Testis (tissue), 3 donors: ENCODE data around the gene HOXA5. TPM values are rescaled to one million over a fixed set of nuclear protein-coding genes. Genes with fewer than 3 reads are reported as not detected.

Experiments
- DNase-seq: peaks from one replicate; pipeline ENCODE4 v3.0.0-alpha.2; 2019
- H3K27ac ChIP-seq, 2 donors: fragments of 200-600 bp; sonication (generic); one replicate each; pipeline ENCODE4 v1.5.1; 2019
- H3K27me3 ChIP-seq: fragments of 200-600 bp; sonication (generic); one replicate; pipeline ENCODE4 v1.5.1; 2019
- H3K36me3 ChIP-seq: fragments of 200-600 bp; sonication (generic); one replicate; pipeline ENCODE4 v1.5.1; 2017; ENCODE audit warnings: low read depth; ENCODE audit errors: missing control alignments
- H3K4me1 ChIP-seq: fragments of 200-600 bp; sonication (generic); one replicate; pipeline ENCODE4 v1.5.1; 2019
- H3K4me3 ChIP-seq, 2 donors: fragments of 200-600 bp; sonication (generic); one replicate each; pipeline ENCODE4 v1.5.1; 2017 to 2019
- H3K9me3 ChIP-seq: fragments of 200-600 bp; sonication (generic); one replicate; pipeline ENCODE4 v1.5.1; 2017
- POLR2A ChIP-seq: fragments of 450-650 bp; IDR thresholded peaks from one replicate; pipeline ENCODE4 v1.6.1; 2017; ENCODE audit warnings: antibody characterized with exemption, mild to moderate bottlenecking, moderate library complexity
- WGBS, 2 donors: methylation state at CpG; one replicate each; pipeline ENCODE4 v1.1.5; 2018; 5-methylcytosine and 5-hydroxymethylcytosine counted together
- intact Hi-C: fragments of 100-400 bp; cut with DNase I; formaldehyde crosslinking; loops from one replicate; pipeline ENCODE4 v1.15.1; 2023; ENCODE audit warnings: low total_unique reads
- polyA plus RNA-seq: library from polyadenylated mRNA; stranded (reverse); fragments of 350-450 nt; fragmentation: Illumina TruSeq; extraction: RNeasy Lipid Tissue Mini Kit (QIAGEN cat#74804); gene quantifications from one replicate; pipeline ENCODE4 v1.2.3, GENCODE V29; 2014; ENCODE audit warnings: low read depth, low replicate concordance; ENCODE audit not compliant: insufficient read depth
- total RNA-seq, 2 donors: library from RNA; depleted of rRNA; stranded (reverse); fragments of >200 nt; gene quantifications; one replicate each; pipeline ENCODE4 v1.2.3, GENCODE V29; 2016
- TF ChIP-seq, protein P1 (sequence below), 3 experiments: fragments of 450-650 bp in 2 of 3; fragments of 200-600 bp in 1 of 3; sonication (generic) in 1 of 3; IDR thresholded peaks; one replicate each; pipeline ENCODE4 v1.5.1; 2016 to 2019; ENCODE audit warnings: antibody characterized with exemption in 3 of 3, mild to moderate bottlenecking in 2 of 3, moderate library complexity in 1 of 3

Gene HOXA5
- total and polyA plus RNA-seq, 3 donors from 2014 or later = 0.63 to 7.6 TPM; not detected in 1

DNA sequence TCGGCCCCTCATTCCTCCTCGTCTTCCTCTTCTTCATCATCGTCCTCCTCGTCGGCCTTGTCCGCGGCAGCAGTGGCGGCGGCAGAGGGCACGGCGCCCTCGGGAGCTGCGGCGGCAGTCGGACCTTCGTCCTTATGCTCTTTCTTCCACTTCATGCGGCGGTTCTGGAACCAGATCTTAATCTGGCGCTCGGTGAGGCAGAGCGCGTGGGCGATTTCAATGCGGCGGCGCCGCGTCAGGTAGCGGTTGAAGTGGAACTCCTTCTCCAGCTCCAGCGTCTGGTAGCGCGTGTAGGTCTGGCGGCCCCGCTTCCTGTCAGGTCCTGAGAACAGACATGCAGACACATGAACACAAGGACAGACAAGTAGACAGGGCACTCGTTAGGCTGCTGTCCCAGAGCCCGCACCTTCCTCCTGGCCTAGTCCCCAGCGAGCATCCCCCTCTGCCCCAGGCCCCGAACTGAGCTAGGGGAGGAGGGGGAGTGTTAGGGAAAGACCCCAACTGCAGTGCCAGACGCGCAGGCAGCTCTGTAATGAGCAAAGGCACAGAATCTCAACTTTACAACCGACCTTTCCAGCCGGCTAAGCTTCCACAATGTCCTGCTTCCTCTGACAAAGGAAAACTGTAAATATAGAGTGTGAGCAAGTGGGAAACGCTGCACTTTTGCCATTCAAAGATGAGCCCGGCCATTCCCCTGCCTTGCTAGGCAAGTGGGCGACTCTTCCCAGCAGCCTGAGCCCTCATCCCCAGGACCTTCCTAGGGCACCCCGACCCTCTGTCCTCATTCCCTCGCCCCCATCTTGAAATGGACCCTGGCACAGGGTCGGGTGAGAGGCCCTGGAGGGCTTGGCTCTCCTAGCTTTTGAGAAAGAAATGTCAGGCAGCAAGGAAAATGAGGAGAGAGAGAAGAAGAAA, 11.7 kb upstream of the HOXA5 start:
- no peaks in the 10 kb centered on the region for H3K9me3 ChIP-seq
- peaks cover 14% of the 10 kb centered on the region for H3K27me3 ChIP-seq
- no peak overlapping the region for H3K27ac ChIP-seq
- intact Hi-C loops = no loop called here
- H3K4me1 ChIP-seq = peaks cover 7% of the 10 kb centered on the region
- DNase-seq = peak; percentile 10
- H3K36me3 ChIP-seq = no peaks in the 10 kb centered on the region
- TF ChIP-seq, protein P1, sequence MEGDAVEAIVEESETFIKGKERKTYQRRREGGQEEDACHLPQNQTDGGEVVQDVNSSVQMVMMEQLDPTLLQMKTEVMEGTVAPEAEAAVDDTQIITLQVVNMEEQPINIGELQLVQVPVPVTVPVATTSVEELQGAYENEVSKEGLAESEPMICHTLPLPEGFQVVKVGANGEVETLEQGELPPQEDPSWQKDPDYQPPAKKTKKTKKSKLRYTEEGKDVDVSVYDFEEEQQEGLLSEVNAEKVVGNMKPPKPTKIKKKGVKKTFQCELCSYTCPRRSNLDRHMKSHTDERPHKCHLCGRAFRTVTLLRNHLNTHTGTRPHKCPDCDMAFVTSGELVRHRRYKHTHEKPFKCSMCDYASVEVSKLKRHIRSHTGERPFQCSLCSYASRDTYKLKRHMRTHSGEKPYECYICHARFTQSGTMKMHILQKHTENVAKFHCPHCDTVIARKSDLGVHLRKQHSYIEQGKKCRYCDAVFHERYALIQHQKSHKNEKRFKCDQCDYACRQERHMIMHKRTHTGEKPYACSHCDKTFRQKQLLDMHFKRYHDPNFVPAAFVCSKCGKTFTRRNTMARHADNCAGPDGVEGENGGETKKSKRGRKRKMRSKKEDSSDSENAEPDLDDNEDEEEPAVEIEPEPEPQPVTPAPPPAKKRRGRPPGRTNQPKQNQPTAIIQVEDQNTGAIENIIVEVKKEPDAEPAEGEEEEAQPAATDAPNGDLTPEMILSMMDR (IDR thresholded peaks at IDR 0.05) = no peak
- TF ChIP-seq POLR2A = no peak
- 5 to 12% methylated on average over 45 to 48 of the region's 48 CpGs for WGBS, 2 donors
- H3K4me3 ChIP-seq = no peak overlapping the region

DNA sequence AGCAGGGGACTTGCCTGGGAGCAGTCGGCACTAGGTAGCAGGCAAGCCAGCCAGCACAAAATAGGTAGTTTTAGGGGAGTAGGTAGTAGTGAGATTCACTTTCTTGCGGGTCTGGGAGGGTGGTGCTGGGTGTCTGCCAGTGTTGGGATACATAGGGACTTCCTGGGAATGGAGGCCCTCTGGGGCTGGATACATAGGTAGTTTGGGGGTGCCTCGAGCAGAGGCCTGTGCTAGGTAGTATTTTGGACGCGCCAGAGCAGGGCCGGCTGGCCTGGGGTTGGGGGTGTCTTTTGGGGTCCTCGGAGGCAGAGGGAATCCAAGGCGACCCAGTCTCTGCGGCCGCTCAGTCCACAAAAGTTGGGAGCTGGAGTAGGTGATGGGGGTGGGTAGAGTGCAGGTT, 10.9 kb upstream of the HOXA5 start:
- TF ChIP-seq, protein P1 (IDR thresholded peaks at IDR 0.05) = no peak
- TF ChIP-seq POLR2A = no peak
- Histone ChIP-seq H3K4me3 (no peak overlapping the region), H3K9me3 (no peaks in the 10 kb centered on the region), H3K4me1 (peaks cover 7% of the 10 kb centered on the region), H3K27ac (no peak overlapping the region), H3K36me3 (no peaks in the 10 kb centered on the region), H3K27me3 (peaks cover 14% of the 10 kb centered on the region)
- WGBS, 2 donors = 44 to 56% methylated on average over 10 of the region's 10 CpGs
- intact Hi-C loops = no loop called here
- peak; percentile 6 for DNase-seq

DNA sequence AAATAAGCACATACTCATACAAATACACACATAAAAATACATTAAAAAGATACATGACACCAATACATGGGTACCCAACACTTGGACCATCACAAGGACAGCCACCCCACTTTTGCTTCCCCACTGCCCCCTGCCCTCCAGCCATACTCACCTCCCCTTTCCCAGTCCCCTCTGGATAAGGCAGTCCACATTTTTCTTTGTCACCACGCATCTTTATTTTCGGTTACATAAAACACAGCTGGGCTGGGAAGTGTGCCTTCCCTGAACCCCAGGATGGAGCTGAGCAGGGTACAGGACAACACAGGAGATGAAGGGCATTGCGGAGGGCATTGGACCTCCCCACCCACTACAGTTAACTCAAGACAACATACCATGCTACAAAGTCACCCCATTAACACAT, 10.0 kb upstream of the HOXA5 start:
- H3K36me3 ChIP-seq = no peaks in the 10 kb centered on the region
- H3K9me3 ChIP-seq = no peaks in the 10 kb centered on the region
- TF ChIP-seq, protein P1 (IDR thresholded peaks at IDR 0.05) = no peak
- TF ChIP-seq POLR2A = no peak
- H3K27me3 ChIP-seq = peaks cover 14% of the 10 kb centered on the region
- H3K4me3 ChIP-seq = no peak overlapping the region
- 83% methylated on average over 3 of the region's 3 CpGs for WGBS, 2 donors
- peak; percentile 6 for DNase-seq
- peaks cover 7% of the 10 kb centered on the region for H3K4me1 ChIP-seq
- intact Hi-C loops = no loop called here
- no peak overlapping the region for H3K27ac ChIP-seq

DNA sequence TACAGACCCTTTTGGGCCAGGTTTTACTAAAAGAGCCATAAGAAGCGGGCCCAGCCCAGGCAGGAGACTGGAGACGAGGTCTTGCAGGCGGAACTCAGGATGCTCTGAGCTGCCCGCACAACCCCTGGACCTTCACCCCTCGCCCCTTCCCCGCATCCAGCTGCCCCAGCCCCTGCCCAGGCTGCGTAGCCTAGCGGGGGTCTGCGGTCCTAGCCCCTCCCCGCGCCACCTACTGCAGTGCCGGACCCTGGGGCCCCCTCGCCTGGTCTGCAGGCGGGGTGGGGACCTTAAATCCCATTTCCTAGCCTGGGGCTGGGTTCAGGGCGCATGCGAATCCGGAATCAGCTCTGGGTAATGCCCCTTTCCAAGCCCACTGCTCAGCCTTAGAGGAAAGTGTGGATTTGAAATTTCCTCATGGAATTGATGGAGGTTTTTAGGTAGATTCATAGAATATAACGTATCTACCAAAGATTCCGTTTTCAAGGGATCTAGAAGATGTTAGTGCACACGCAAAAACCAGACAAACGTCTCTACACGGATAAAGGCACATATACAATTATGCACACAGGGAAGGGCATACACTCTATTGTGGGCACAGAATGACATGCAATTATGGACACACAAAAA, 9.4 kb upstream of the HOXA5 start:
- Histone ChIP-seq H3K4me1 (peaks cover 7% of the 10 kb centered on the region), H3K27ac (no peak overlapping the region), H3K36me3 (no peaks in the 10 kb centered on the region), H3K9me3 (no peaks in the 10 kb centered on the region), H3K27me3 (peaks cover 14% of the 10 kb centered on the region), H3K4me3 (no peak overlapping the region)
- TF ChIP-seq, protein P1 (IDR thresholded peaks at IDR 0.05) = no peak
- no peak for TF ChIP-seq POLR2A
- intact Hi-C loops = no loop called here
- no peak for DNase-seq
- 24 to 56% methylated on average over 8 to 22 of the region's 22 CpGs for WGBS, 2 donors
